ENCODE measurements around the gene RTKN2.
"Not testable (repeated sequence)": the region's sequence is repeated elsewhere in the genome, so short reads cannot be mapped to it uniquely, and the experiment has no call there.

The RTKN2 gene

GRCh38 chr10:62302760-62303159 lies 34.1 kb upstream of the RTKN2 start:
- no peak overlapping the region for H4K91ac ChIP-seq (ENCODE audit: low read length)
- H2BK5ac ChIP-seq (ENCODE audit: low read depth, low read length, poor library complexity, severe bottlenecking) = no peak overlapping the region
- no peak overlapping the region for H2AK5ac ChIP-seq (ENCODE audit: low read length, severe bottlenecking)
- no peak overlapping the region for H2BK15ac ChIP-seq (ENCODE audit: low read depth, poor library complexity, severe bottlenecking)
- 88% methylated on average over 4 of the region's 4 CpGs for whole genome bisulfite sequencing
- no peaks in the 10 kb centered on the region for H3K4me1 ChIP-seq (ENCODE audit: control insufficient read depth, insufficient read depth, low read depth, low read length)
- no peak overlapping the region for H3K23ac ChIP-seq (ENCODE audit: low read length in 2 of 2)
- no peak overlapping the region for H3K4me2 ChIP-seq (ENCODE audit: low read length, poor library complexity, severe bottlenecking)
- no peak overlapping the region for H2BK12ac ChIP-seq (ENCODE audit: low read length in 2 of 2)
- H3K9me3 ChIP-seq (ENCODE audit: control insufficient read depth, low read length) = no peaks in the 10 kb centered on the region
- H2AFZ ChIP-seq (ENCODE audit: low read depth, low read length) = no peak overlapping the region
- no peak for DNase-seq
- H3K9ac ChIP-seq (ENCODE audit: low read length) = no peak overlapping the region
- no peaks in the 10 kb centered on the region for H3K79me1 ChIP-seq (replicated peaks; ENCODE audit: low read length, poor library complexity, severe bottlenecking)
- no peak overlapping the region for H3K18ac ChIP-seq (ENCODE audit: low read depth in 1 of 2, low read length in 2 of 2)
- H3K27ac ChIP-seq (ENCODE audit: low read length, poor library complexity, severe bottlenecking) = no peak overlapping the region
- H2BK120ac ChIP-seq (ENCODE audit: low read depth, low read length) = no peak overlapping the region
- H4K8ac ChIP-seq (ENCODE audit: low read length) = no peak overlapping the region
- H3K36me3 ChIP-seq (ENCODE audit: control insufficient read depth in 1 of 2, insufficient read depth in 2 of 2, low read depth in 1 of 2, low read length in 2 of 2) = no peaks in the 10 kb centered on the region
- no peak overlapping the region for H3K4me3 ChIP-seq (ENCODE audit: insufficient read depth in 1 of 2, low read depth in 1 of 2, low read length in 2 of 2)
- H3K14ac ChIP-seq (ENCODE audit: low read length in 2 of 2) = no peak overlapping the region
- no peak overlapping the region for H3K4ac ChIP-seq (ENCODE audit: low read depth in 1 of 2, low read length in 2 of 2)
- no peaks in the 10 kb centered on the region for H3K27me3 ChIP-seq (ENCODE audit: control insufficient read depth in 1 of 2, insufficient read depth in 1 of 2, low read length in 2 of 2)

DNA sequence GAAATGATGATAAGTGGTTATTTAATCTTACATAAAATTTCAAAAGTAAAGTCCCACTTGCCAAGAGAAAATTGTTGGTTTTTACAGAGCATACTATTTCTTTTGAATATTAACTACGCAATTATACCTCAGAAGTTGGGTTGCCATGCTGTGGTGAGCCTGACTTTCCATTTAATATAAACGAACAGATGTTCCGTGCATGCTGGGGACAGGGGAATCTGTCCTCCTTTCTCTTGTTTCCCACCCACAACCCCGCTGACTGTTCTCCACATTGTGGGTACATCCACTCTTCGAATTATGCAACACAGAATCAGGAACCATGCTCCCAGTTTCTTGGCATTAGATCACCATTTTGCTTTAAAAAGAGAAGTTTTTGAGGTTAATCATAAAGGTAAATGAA lies 29.2 kb upstream of the RTKN2 start:
- Histone ChIP-seq H3K14ac (ENCODE audit: low read length in 2 of 2) (no peak overlapping the region), H2BK120ac (ENCODE audit: low read depth, low read length) (no peak overlapping the region), H2BK12ac (ENCODE audit: low read length in 2 of 2) (no peak overlapping the region), H3K18ac (ENCODE audit: low read depth in 1 of 2, low read length in 2 of 2) (no peak overlapping the region), H3K4me2 (ENCODE audit: low read length, poor library complexity, severe bottlenecking) (no peak overlapping the region), H4K91ac (ENCODE audit: low read length) (no peak overlapping the region), H3K4me3 (ENCODE audit: insufficient read depth in 1 of 2, low read depth in 1 of 2, low read length in 2 of 2) (no peak overlapping the region), H3K4me1 (ENCODE audit: control insufficient read depth, insufficient read depth, low read depth, low read length) (no peaks in the 10 kb centered on the region), H3K27me3 (ENCODE audit: control insufficient read depth in 1 of 2, insufficient read depth in 1 of 2, low read length in 2 of 2) (no peaks in the 10 kb centered on the region), H3K23ac (ENCODE audit: low read length in 2 of 2) (no peak overlapping the region), H2BK5ac (ENCODE audit: low read depth, low read length, poor library complexity, severe bottlenecking) (no peak overlapping the region), H2AK5ac (ENCODE audit: low read length, severe bottlenecking) (no peak overlapping the region), H3K9me3 (ENCODE audit: control insufficient read depth, low read length) (no peaks in the 10 kb centered on the region), H3K4ac (ENCODE audit: low read depth in 1 of 2, low read length in 2 of 2) (no peak overlapping the region), H3K36me3 (ENCODE audit: control insufficient read depth in 1 of 2, insufficient read depth in 2 of 2, low read depth in 1 of 2, low read length in 2 of 2) (no peaks in the 10 kb centered on the region), H2BK15ac (ENCODE audit: low read depth, poor library complexity, severe bottlenecking) (no peak overlapping the region), H2AFZ (ENCODE audit: low read depth, low read length) (no peak overlapping the region), H3K27ac (ENCODE audit: low read length, poor library complexity, severe bottlenecking) (no peak overlapping the region), H4K8ac (ENCODE audit: low read length) (no peak overlapping the region), H3K79me1 (replicated peaks; ENCODE audit: low read length, poor library complexity, severe bottlenecking) (no peaks in the 10 kb centered on the region), H3K9ac (ENCODE audit: low read length) (no peak overlapping the region)
- WGBS = 80% methylated on average over 4 of the region's 5 CpGs
- no peak for DNase-seq

GRCh38 chr10:62284221-62284620 lies 15.6 kb upstream of the RTKN2 start:
- no peak overlapping the region for H2AFZ ChIP-seq (ENCODE audit: low read depth, low read length)
- H3K4ac ChIP-seq (ENCODE audit: low read depth in 1 of 2, low read length in 2 of 2) = no peak overlapping the region
- H3K79me1 ChIP-seq (replicated peaks; ENCODE audit: low read length, poor library complexity, severe bottlenecking) = no peaks in the 10 kb centered on the region
- H3K4me2 ChIP-seq (ENCODE audit: low read length, poor library complexity, severe bottlenecking) = no peak overlapping the region
- H3K23ac ChIP-seq (ENCODE audit: low read length in 2 of 2) = no peak overlapping the region
- no peaks in the 10 kb centered on the region for H3K36me3 ChIP-seq (ENCODE audit: control insufficient read depth in 1 of 2, insufficient read depth in 2 of 2, low read depth in 1 of 2, low read length in 2 of 2)
- no peak overlapping the region for H3K4me3 ChIP-seq (ENCODE audit: insufficient read depth in 1 of 2, low read depth in 1 of 2, low read length in 2 of 2)
- H3K27me3 ChIP-seq (ENCODE audit: control insufficient read depth in 1 of 2, insufficient read depth in 1 of 2, low read length in 2 of 2) = no peaks in the 10 kb centered on the region
- no peak overlapping the region for H2BK12ac ChIP-seq (ENCODE audit: low read length in 2 of 2)
- no peak overlapping the region for H2AK5ac ChIP-seq (ENCODE audit: low read length, severe bottlenecking)
- no peaks in the 10 kb centered on the region for H3K4me1 ChIP-seq (ENCODE audit: control insufficient read depth, insufficient read depth, low read depth, low read length)
- H3K9me3 ChIP-seq (ENCODE audit: control insufficient read depth, low read length) = no peaks in the 10 kb centered on the region
- no peak overlapping the region for H3K14ac ChIP-seq (ENCODE audit: low read length in 2 of 2)
- no peak overlapping the region for H2BK5ac ChIP-seq (ENCODE audit: low read depth, low read length, poor library complexity, severe bottlenecking)
- no peak overlapping the region for H4K91ac ChIP-seq (ENCODE audit: low read length)
- DNase-seq = no peak
- no peak overlapping the region for H3K18ac ChIP-seq (ENCODE audit: low read depth in 1 of 2, low read length in 2 of 2)
- H3K27ac ChIP-seq (ENCODE audit: low read length, poor library complexity, severe bottlenecking) = peak overlapping the region; percentile 22
- no peak overlapping the region for H4K8ac ChIP-seq (ENCODE audit: low read length)
- no peak overlapping the region for H2BK120ac ChIP-seq (ENCODE audit: low read depth, low read length)
- no peak overlapping the region for H2BK15ac ChIP-seq (ENCODE audit: low read depth, poor library complexity, severe bottlenecking)
- H3K9ac ChIP-seq (ENCODE audit: low read length) = no peak overlapping the region

DNA sequence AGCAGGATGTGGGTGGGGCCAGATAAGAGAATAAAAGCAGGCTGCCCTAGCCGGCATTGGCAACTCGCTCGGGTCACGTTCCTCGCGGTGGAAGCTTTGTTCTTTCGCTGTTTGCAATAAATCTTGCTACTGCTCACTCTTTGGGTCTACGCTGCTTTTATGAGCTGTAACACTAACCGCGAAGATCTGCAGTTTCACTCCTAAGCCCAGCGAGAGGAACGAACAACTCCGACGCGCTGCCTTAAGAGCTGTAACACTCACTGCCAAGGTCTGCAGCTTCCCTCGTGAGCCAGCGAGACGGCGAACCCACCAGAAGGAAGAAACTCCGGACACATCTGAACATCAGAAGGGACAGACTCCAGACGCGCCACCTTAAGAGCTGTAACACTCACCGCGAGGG lies 12.7 kb upstream of the RTKN2 start:
- H2AK5ac ChIP-seq (ENCODE audit: low read length, severe bottlenecking) = not testable (repeated sequence)

More for the DNA sequence above, 12.7 kb upstream of the RTKN2 start:
- H3K36me3 ChIP-seq (ENCODE audit: control insufficient read depth in 1 of 2, insufficient read depth in 2 of 2, low read depth in 1 of 2, low read length in 2 of 2); H3K4me2 ChIP-seq (ENCODE audit: low read length, poor library complexity, severe bottlenecking); H3K4me3 ChIP-seq (ENCODE audit: insufficient read depth in 1 of 2, low read depth in 1 of 2, low read length in 2 of 2); H3K23ac ChIP-seq (ENCODE audit: low read length in 2 of 2); H3K18ac ChIP-seq (ENCODE audit: low read depth in 1 of 2, low read length in 2 of 2); H3K27ac ChIP-seq (ENCODE audit: low read length, poor library complexity, severe bottlenecking); H3K9ac ChIP-seq (ENCODE audit: low read length); H4K8ac ChIP-seq (ENCODE audit: low read length); H2BK5ac ChIP-seq (ENCODE audit: low read depth, low read length, poor library complexity, severe bottlenecking); H3K4ac ChIP-seq (ENCODE audit: low read depth in 1 of 2, low read length in 2 of 2); H3K79me1 ChIP-seq (replicated peaks; ENCODE audit: low read length, poor library complexity, severe bottlenecking); H4K91ac ChIP-seq (ENCODE audit: low read length); H3K14ac ChIP-seq (ENCODE audit: low read length in 2 of 2); H3K4me1 ChIP-seq (ENCODE audit: control insufficient read depth, insufficient read depth, low read depth, low read length); H2BK15ac ChIP-seq (ENCODE audit: low read depth, poor library complexity, severe bottlenecking); H3K27me3 ChIP-seq (ENCODE audit: control insufficient read depth in 1 of 2, insufficient read depth in 1 of 2, low read length in 2 of 2); H2BK120ac ChIP-seq (ENCODE audit: low read depth, low read length); H2AFZ ChIP-seq (ENCODE audit: low read depth, low read length); H2BK12ac ChIP-seq (ENCODE audit: low read length in 2 of 2); H3K9me3 ChIP-seq (ENCODE audit: control insufficient read depth, low read length); DNase-seq: not testable (repeated sequence)
- 98% methylated on average over 24 of the region's 24 CpGs for WGBS
